ENCODE results near the gene HSPA12B.

The HSPA12B gene, protein sequence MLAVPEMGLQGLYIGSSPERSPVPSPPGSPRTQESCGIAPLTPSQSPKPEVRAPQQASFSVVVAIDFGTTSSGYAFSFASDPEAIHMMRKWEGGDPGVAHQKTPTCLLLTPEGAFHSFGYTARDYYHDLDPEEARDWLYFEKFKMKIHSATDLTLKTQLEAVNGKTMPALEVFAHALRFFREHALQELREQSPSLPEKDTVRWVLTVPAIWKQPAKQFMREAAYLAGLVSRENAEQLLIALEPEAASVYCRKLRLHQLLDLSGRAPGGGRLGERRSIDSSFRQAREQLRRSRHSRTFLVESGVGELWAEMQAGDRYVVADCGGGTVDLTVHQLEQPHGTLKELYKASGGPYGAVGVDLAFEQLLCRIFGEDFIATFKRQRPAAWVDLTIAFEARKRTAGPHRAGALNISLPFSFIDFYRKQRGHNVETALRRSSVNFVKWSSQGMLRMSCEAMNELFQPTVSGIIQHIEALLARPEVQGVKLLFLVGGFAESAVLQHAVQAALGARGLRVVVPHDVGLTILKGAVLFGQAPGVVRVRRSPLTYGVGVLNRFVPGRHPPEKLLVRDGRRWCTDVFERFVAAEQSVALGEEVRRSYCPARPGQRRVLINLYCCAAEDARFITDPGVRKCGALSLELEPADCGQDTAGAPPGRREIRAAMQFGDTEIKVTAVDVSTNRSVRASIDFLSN

DNA sequence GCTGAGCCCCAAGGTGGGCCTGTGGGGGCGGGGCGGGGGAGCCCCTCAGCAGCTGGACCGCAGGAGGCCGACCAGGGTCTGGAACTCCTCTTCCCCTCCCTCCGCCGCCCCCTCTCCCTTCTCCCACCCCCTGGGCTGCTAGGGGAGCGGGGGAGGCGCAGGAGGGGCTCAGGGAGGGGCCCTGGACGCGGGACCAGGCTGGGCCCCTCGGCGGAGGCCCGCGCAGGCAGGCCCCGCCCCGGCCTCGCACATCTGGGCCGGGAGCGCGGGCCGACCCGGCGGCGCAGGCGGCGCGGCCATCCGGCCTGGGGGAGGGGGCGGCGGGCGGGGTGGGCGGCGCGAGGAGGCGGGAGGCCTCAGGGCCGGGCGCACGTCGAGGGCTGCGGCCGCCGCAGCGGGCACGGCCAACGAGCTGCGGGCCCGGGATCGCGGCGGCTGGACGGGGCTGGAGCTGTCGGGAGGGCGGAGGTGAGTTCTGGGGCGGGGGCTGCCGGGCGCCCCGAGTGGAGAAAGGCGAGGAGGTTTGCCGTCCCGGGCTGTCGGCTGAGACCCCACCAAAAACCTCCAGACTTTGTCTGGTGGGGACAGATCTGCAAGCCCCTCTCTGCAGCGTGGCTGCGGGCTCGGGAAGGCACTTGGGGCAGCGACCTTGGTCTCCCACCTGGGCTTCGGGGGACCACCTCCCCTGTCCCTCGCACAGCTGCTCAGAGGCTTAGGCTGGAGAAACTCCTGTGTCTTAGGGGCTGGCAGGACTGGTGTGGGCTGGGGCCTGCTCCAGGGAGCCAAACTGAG is at the start of gene HSPA12B:
Gene HSPA12B (plus strand): TSS at position 359 of the 792 bp plus-strand sequence. CDS start 5,990 bp downstream, outside the sequence.
- no peak for DNase-seq (ENCODE audit: low spot score in 2 of 2)
- Mint-ChIP-seq H3K27ac (no peak within 1 kb of the TSS), H3K4me1 (peaks cover 5% of the 10 kb centered on the region), H3K27me3 (peaks cover 29% of the 10 kb centered on the region), H3K36me3 (no peaks in the 10 kb centered on the region), H3K4me3 (no peak within 1 kb of the TSS), H3K9me3 (no peaks in the 10 kb centered on the region)
- no peak for ATAC-seq (ENCODE audit: low read depth)

DNA sequence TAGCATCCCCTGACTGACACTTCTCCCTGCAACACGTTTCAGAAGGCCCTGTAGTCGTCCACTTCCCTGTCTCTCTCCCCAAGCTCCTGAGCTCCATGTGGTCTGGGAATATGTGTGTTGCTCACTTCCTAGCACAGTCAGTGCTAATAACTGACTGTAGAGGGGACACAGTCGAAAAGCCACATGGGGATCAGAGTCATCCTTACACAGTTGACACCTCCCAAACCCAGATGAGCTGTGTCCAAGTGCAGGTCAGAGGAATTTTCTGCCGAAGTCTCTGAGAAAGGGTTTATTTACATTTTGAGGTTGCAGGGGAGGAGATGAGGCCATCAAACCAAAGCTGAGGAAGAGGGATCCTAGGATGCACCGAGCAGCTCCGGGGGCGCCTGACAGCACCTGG is 47.1 kb upstream of the HSPA12B start:
- DNase-seq (ENCODE audit: low spot score in 2 of 2) (no peak), ATAC-seq (ENCODE audit: low read depth) (no peak)
- no peak overlapping the region for H3K27ac Mint-ChIP-seq
- no peaks in the 10 kb centered on the region for H3K9me3 Mint-ChIP-seq
- H3K27me3 Mint-ChIP-seq = peaks cover 11% of the 10 kb centered on the region
- no peak overlapping the region for H3K4me3 Mint-ChIP-seq
- H3K36me3 Mint-ChIP-seq = no peaks in the 10 kb centered on the region
- H3K4me1 Mint-ChIP-seq = peaks cover 5% of the 10 kb centered on the region

DNA sequence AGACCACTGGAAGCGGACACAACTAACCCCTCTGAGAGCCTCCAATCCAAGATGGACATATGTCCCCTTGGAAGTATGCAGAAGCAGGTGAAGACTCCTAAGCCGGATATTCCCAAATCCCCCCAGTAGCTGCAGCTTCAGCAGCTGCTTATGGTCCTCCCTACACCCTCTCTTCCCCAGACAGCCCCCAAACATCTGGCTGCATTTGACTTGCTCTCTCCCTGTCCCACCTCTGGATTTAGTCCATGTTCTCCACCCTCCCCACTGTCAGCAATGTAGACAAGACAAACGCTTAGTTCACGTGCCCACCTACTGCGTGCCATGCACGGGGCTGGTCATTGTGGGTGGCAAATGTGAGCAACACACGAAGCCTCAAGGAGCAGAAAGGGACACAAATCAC is 46.1 kb upstream of the HSPA12B start:
- ATAC-seq (ENCODE audit: low read depth) = no peak
- Mint-ChIP-seq H3K4me3 (no peak overlapping the region), H3K9me3 (no peaks in the 10 kb centered on the region), H3K27me3 (peaks cover 3% of the 10 kb centered on the region), H3K4me1 (peaks cover under 1% of the 10 kb centered on the region), H3K27ac (no peak overlapping the region), H3K36me3 (no peaks in the 10 kb centered on the region)
- DNase-seq (ENCODE audit: low spot score in 2 of 2) = no peak

DNA sequence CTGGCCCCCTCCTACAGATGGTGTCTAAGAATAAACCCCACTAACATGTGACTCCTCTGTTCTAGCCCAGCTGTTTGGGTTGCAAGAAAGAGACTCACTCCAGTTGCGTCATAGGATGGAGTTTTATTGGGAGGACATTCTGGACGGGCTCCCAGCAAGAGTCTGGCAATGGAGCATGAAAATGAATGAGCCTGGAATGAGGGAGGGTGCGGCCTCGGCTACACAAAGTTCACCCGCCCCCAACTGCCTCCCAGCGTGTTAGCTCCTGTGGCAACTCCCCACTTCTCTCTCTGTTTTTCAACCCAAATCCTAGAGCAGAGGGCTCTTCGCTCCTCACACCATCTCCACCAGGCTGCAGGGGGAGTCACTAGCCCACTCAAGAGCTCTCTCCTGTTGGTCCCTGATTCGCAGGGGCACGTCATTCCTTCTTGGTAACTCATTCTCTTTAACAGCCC is 45.6 kb upstream of the HSPA12B start:
- H3K27ac Mint-ChIP-seq = no peak overlapping the region
- no peak overlapping the region for H3K4me3 Mint-ChIP-seq
- peaks cover 3% of the 10 kb centered on the region for H3K27me3 Mint-ChIP-seq

DNA sequence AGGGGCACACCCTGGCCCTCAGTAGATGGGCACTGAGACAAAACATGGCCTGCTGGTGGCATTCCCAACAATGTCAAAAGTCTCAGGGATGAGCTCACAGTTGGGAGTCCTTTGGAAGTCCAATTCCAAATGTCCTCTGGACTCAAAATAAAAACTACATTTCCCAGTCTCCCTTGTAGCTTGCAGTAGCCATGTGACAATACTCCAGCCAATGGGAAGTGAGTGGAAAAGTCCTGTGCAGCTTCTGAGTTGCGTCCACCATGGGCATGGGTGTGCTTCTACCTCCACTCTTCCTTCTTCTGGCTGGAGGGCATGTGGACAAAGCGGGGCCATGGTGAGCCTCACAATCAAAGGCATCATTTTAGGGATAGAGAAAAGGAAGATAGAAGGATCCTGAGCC is 44.8 kb upstream of the HSPA12B start:
- H3K36me3 Mint-ChIP-seq = no peaks in the 10 kb centered on the region
- no peak for ATAC-seq (ENCODE audit: low read depth)
- no peak overlapping the region for H3K4me3 Mint-ChIP-seq
- no peaks in the 10 kb centered on the region for H3K9me3 Mint-ChIP-seq
- no peak overlapping the region for H3K27ac Mint-ChIP-seq
- H3K27me3 Mint-ChIP-seq = peaks cover 3% of the 10 kb centered on the region
- no peaks in the 10 kb centered on the region for H3K4me1 Mint-ChIP-seq
- no peak for DNase-seq (ENCODE audit: low spot score in 2 of 2)

More for the DNA sequence above, 45.6 kb upstream of the HSPA12B start:
- ATAC-seq (ENCODE audit: low read depth) (no peak), DNase-seq (ENCODE audit: low spot score in 2 of 2) (no peak)
- H3K4me1 Mint-ChIP-seq = no peaks in the 10 kb centered on the region
- no peaks in the 10 kb centered on the region for H3K36me3 Mint-ChIP-seq
- no peaks in the 10 kb centered on the region for H3K9me3 Mint-ChIP-seq

DNA sequence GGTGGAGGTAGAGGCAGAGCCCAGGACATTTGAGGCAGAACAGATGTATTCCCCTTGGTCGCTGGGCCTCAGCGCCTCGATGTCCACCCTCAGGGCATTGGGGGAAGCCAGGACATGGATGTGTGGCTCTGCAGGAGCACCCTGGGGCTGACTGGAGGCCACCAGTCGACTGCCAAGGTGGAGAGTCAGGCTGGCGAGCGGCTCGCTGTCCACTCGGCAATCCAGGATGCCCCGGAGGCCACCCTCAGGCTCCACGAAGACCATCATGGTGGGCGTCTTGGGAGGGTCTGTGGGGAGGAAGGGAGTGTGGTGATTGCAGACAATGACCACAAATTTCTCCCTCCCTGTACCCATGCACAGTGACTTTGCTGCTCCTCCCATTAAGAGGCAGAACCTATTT is 42.5 kb upstream of the HSPA12B start:
- Mint-ChIP-seq H3K36me3 (no peaks in the 10 kb centered on the region), H3K9me3 (no peaks in the 10 kb centered on the region), H3K4me3 (no peak overlapping the region), H3K4me1 (no peaks in the 10 kb centered on the region), H3K27me3 (peaks cover 3% of the 10 kb centered on the region), H3K27ac (no peak overlapping the region)
- DNase-seq (ENCODE audit: low spot score in 2 of 2) (no peak), ATAC-seq (ENCODE audit: low read depth) (no peak)

DNA sequence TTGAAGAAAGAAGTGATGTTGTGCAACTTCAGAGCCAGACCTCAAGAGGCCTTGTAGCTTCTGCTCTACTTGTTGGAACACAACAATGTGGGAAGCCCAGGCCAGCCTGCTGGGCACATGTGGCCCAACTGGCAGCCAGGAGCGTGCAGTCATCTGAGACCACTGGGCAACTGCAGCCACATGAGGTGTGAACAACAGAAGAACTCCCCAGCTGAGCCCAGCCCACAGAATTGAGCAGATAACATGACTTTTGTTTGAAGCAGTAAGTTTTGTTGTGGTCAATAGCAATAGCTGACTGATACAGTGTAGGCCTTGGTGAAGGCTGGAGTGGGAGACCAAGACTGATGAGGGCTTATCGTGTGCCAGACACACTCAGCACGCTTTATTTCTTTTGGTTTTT is 42.1 kb upstream of the HSPA12B start:
- H3K27me3 Mint-ChIP-seq = peaks cover 3% of the 10 kb centered on the region
- H3K27ac Mint-ChIP-seq = no peak overlapping the region
- ATAC-seq (ENCODE audit: low read depth) (no peak), DNase-seq (ENCODE audit: low spot score in 2 of 2) (no peak)
- no peaks in the 10 kb centered on the region for H3K4me1 Mint-ChIP-seq
- no peaks in the 10 kb centered on the region for H3K36me3 Mint-ChIP-seq
- H3K4me3 Mint-ChIP-seq = no peak overlapping the region
- H3K9me3 Mint-ChIP-seq = no peaks in the 10 kb centered on the region

DNA sequence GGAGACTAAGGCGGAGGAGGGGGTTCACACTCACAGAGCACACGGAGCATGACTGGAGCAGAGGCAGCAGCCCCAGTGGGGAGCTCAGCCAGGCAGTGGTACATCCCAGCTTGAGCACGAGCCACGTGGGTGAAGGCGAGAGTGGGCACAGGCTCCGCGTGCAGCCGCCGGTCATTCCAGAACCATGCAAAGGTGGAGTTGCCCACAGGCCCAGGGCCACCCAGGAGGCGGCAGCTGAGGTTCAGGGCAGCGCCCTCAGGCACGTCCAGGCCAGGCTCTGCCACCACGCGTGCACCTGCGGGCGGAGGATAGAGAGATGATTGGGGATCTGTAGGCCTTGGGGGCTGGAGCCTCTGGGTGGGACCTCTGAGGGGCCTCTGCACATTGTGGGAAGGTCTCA is 41.2 kb upstream of the HSPA12B start:
- Mint-ChIP-seq H3K36me3 (no peaks in the 10 kb centered on the region), H3K4me3 (no peak overlapping the region), H3K4me1 (no peaks in the 10 kb centered on the region), H3K9me3 (no peaks in the 10 kb centered on the region), H3K27ac (no peak overlapping the region), H3K27me3 (peaks cover 3% of the 10 kb centered on the region)
- no peak for DNase-seq (ENCODE audit: low spot score in 2 of 2)
- no peak for ATAC-seq (ENCODE audit: low read depth)

DNA sequence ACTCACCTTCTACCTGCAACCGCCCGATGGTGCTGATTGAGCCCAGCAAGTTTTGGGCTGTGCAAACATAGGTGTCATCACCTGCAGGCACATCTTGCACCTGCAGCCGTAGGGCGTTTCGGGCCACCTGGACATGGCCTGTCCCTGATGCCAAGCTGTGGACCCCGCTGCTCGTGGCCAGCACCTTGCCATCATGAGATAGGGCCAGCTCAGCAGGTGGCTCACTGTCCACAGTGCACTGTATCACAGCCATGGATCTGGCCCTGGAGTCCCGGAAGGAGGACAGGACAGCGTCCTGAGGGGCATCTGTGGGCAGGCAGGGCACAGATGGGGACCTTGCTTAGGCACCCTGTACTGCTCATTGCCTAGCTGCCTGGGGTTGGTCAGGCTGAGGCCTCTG is 40.6 kb upstream of the HSPA12B start:
- DNase-seq (ENCODE audit: low spot score in 2 of 2) (no peak), ATAC-seq (ENCODE audit: low read depth) (no peak)
- H3K36me3 Mint-ChIP-seq = no peaks in the 10 kb centered on the region
- H3K9me3 Mint-ChIP-seq = no peaks in the 10 kb centered on the region
- H3K4me1 Mint-ChIP-seq = no peaks in the 10 kb centered on the region
- H3K27ac Mint-ChIP-seq = no peak overlapping the region
- no peak overlapping the region for H3K4me3 Mint-ChIP-seq
- H3K27me3 Mint-ChIP-seq = no peaks in the 10 kb centered on the region

DNA sequence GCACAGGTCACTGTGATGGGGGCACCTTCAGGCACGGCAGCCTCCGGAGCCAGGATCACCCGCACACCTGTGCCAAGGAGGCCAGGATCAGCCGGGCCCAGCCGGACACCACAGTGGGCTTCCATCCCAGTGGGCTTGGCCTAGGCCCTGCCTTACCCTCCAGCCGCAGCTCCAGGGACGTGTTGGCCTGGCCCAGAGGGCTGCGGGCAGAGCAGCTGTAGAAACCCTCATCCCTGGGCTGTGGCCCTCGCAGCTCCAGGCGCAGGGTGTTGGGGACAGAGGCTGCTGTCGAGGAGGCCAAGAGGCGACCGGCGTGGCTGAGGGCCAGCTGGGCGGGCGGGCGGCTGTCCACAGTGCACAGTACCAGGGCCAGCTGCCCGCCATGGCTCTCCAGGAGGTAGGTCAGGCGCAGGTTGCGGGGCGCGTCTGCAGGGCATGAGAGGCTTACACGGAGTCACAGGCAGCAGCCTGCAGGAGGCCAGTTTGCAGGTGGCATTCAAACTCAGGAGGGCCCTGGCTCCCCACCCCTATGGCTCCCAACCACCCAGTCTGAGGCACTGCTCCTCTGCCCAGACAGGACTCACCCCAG is 39.7 kb upstream of the HSPA12B start:
- ATAC-seq (ENCODE audit: low read depth) = no peak
- H3K4me1 Mint-ChIP-seq = no peaks in the 10 kb centered on the region
- H3K9me3 Mint-ChIP-seq = no peaks in the 10 kb centered on the region
- no peaks in the 10 kb centered on the region for H3K27me3 Mint-ChIP-seq
- no peaks in the 10 kb centered on the region for H3K36me3 Mint-ChIP-seq
- no peak overlapping the region for H3K4me3 Mint-ChIP-seq
- DNase-seq (ENCODE audit: low spot score in 2 of 2) = no peak
- H3K27ac Mint-ChIP-seq = no peak overlapping the region

DNA sequence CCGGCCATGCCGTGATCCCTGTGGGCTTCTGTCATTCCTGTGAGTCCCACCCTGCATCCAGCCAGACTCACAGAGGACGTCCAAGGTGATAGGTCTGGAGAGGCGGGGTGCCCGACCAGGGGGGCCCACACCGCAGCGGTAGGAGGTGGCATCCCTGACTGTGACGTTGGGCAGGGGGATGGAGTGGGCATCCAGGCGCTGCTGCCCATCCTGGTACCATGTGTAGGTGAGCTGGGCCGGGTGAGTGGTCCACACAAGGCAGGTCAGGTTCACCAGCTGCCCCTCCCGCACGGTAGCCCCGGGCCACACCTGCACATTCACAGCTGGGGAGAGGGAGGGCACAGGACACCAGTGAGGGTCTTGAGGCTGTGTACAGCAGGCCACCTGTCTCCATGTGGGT is 39.1 kb upstream of the HSPA12B start:
- DNase-seq (ENCODE audit: low spot score in 2 of 2) = no peak
- H3K36me3 Mint-ChIP-seq = no peaks in the 10 kb centered on the region
- H3K4me3 Mint-ChIP-seq = no peak overlapping the region
- H3K9me3 Mint-ChIP-seq = no peaks in the 10 kb centered on the region
- no peaks in the 10 kb centered on the region for H3K27me3 Mint-ChIP-seq
- ATAC-seq (ENCODE audit: low read depth) = no peak
- H3K4me1 Mint-ChIP-seq = no peaks in the 10 kb centered on the region
- no peak overlapping the region for H3K27ac Mint-ChIP-seq

DNA sequence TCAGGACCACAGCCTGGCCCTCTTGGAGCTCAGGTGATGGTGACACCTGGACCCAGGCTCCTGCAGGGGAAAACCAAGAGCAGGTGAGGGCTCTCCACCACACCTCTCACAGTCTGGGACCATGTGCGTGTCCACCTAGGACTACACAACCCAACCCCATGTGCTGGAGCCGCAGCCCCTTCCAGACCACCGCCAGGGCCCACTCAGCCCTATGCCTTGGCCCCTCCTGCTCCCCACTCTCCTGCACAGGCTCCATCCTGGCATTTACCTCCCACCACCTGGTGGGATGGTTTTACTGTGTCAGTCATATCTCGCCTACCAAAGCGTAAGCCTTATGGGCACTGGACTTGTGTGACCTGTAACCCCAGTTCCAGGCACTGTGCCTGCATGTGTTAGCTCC is 37.6 kb upstream of the HSPA12B start:
- no peak overlapping the region for H3K27ac Mint-ChIP-seq
- H3K36me3 Mint-ChIP-seq = no peaks in the 10 kb centered on the region
- ATAC-seq (ENCODE audit: low read depth) (no peak), DNase-seq (ENCODE audit: low spot score in 2 of 2) (no peak)
- peaks cover 4% of the 10 kb centered on the region for H3K27me3 Mint-ChIP-seq
- H3K4me3 Mint-ChIP-seq = no peak overlapping the region
- H3K9me3 Mint-ChIP-seq = no peaks in the 10 kb centered on the region
- no peaks in the 10 kb centered on the region for H3K4me1 Mint-ChIP-seq

DNA sequence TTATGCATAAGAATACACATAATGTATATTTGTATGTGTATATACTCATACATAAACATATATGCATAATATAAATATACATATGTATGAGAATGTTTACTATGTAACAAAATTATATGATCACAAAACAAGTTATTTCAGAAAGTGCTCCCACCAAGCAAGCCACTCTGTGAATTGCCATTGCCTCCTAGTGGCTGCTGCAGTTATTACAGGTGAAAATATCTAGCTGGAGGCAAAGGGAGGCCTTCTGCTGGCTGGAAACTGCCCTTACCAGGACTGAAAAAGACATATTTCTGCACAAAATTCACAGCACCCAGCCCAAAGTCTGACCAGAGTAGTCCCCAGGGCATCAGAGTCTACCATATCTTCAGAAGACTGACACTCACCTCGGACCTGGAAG is 36.3 kb upstream of the HSPA12B start:
- DNase-seq (ENCODE audit: low spot score in 2 of 2) = no peak

More for the DNA sequence above, 36.3 kb upstream of the HSPA12B start:
- no peak overlapping the region for H3K27ac Mint-ChIP-seq
- H3K9me3 Mint-ChIP-seq = no peaks in the 10 kb centered on the region
- no peaks in the 10 kb centered on the region for H3K36me3 Mint-ChIP-seq
- no peaks in the 10 kb centered on the region for H3K4me1 Mint-ChIP-seq
- peaks cover 4% of the 10 kb centered on the region for H3K27me3 Mint-ChIP-seq
- no peak for ATAC-seq (ENCODE audit: low read depth)
- no peak overlapping the region for H3K4me3 Mint-ChIP-seq

Data from memory B cell (primary cell).